ENCODE measurements around the gene CEP120.

The CEP120 gene

DNA sequence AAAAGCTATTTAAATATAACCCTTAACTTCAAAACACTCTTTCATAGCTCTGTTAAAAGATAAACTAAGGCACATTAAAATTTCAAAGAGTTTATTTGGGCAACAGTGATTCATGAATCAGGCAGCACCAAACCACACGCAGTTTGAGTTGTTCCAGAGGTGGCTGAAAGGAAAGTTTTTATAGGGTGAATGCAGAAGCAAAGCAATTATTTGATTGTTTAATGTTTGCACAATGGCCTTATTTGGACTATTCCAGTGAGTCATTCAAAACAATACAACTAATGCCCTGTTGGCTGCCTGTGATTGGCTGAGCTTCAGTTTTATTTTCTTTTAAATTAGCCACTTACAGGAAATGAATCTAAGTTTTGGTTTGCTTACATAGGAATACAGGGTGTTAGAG lies 125.3 kb downstream of the CEP120 start:
- no peak for DNase-seq

DNA sequence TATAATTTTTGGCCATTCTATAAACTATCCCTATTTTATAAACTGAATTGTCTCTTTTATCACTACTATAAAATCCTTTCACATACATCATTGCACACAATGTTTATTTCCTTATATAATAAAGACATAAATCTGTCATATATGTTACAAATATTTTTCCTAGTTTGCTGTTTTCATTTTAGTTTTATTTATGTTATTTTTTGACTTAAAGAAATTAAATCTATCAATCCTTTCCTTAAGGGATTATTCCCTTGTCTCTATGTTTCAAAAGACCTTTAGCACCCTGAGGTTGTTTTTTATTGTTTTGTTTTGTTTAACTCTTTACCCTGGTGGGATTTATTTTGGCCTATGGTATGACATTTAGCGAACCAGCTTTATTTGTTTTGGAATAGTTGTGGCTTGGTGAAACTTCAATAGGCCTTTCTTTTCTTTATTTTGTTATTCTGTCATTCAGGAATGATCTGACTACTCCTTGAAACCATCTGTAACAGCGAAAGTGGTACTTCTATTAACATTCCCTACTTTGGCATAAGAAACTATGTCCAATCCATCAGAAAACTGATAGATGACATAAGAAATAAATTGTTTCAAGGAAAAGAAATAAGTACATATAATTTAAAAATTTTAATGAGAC lies 125.9 kb downstream of the CEP120 start:
- no peak for DNase-seq

Measured in NCI-H2029 (cell line).